IgD-negative memory B cell (primary cell): ENCODE measurements around the gene DSG2. TPM values are rescaled to one million over a fixed set of nuclear protein-coding genes. Genes with fewer than 3 reads are reported as not detected.
A peak's percentile ranks its signal among the peaks of the same experiment; 100 is the strongest.

ENCODE experiments used
- H3K27ac Mint-ChIP-seq, 3 donors: one replicate each; pipeline ENCODE4 v1.8.0; 2020 to 2022; ENCODE audit warnings: mild to moderate bottlenecking in 3 of 3, mixed read lengths in 3 of 3, moderate library complexity in 1 of 3
- H3K27me3 Mint-ChIP-seq: one replicate; pipeline ENCODE4 v1.8.0; 2021; ENCODE audit warnings: mixed read lengths
- H3K36me3 Mint-ChIP-seq: one replicate; pipeline ENCODE4 v1.8.0; 2020; ENCODE audit warnings: mild to moderate bottlenecking, mixed read lengths
- H3K4me1 Mint-ChIP-seq, 3 donors: one replicate each; pipeline ENCODE4 v1.8.0; 2020 to 2022; ENCODE audit warnings: mixed read lengths in 3 of 3, mild to moderate bottlenecking in 1 of 3
- H3K4me3 Mint-ChIP-seq, 4 donors: one replicate each; pipeline ENCODE4 v1.8.0; 2020 to 2022; ENCODE audit warnings: mild to moderate bottlenecking in 4 of 4, mixed read lengths in 4 of 4, moderate library complexity in 3 of 4
- H3K9me3 Mint-ChIP-seq, 3 donors: one replicate each; pipeline ENCODE4 v1.8.0; 2020 to 2021; ENCODE audit warnings: mixed read lengths in 3 of 3, mild to moderate bottlenecking in 1 of 3
- polyA plus RNA-seq: library from polyadenylated mRNA; unstranded; fragments of 300-500 nt; fragmentation: Illumina TruSeq; gene quantifications from one replicate; pipeline ENCODE4 v1.2.3, GENCODE V29; 2021

DSG2 gene
- polyA plus RNA-seq, 1 donor from 2014 or later = not detected

- Mint-ChIP-seq H3K4me3 (no peak overlapping the region), H3K36me3 (no peaks in the 10 kb centered on the region), H3K27me3 (peaks cover 3% of the 10 kb centered on the region), H3K4me1 (no peaks in the 10 kb centered on the region), H3K9me3 (peaks cover 0 to 3% (median 0%) of the 10 kb centered on the region in 3 donors), H3K27ac (no peak overlapping the region)
These were observed 12.3 kb downstream of the DSG2 start for GRCh38 chr18:31510319-31510718.

DNA sequence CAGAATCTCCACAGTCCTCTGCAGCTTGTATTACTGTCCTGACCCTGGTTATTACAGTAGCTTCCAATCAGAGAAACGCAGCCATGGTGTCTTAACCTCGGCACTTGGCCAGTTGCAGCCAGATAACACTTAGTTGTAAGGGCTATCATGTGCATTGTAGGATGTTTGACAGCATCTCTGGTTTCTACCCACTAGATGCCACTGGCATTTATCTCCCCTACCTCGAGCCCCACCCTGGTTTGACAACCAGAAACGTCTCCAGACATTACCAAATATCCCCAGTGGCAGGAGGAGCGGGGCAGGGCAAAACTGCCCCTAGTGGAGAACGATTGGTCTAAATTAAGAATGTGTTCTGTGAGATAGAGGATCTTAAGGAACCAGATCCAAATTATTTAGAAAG lies 13.1 kb downstream of the DSG2 start:
- H3K4me3 Mint-ChIP-seq = no peak overlapping the region

GRCh38 chr18:31512203-31512764 lies 14.3 kb downstream of the DSG2 start:
- H3K4me3 Mint-ChIP-seq = no peak overlapping the region
- H3K4me1 Mint-ChIP-seq = no peaks in the 10 kb centered on the region
- H3K9me3 Mint-ChIP-seq = peaks cover 0 to 3% (median 0%) of the 10 kb centered on the region in 3 donors
- H3K36me3 Mint-ChIP-seq = no peaks in the 10 kb centered on the region
- H3K27ac Mint-ChIP-seq = no peak overlapping the region
- H3K27me3 Mint-ChIP-seq = peaks cover 3% of the 10 kb centered on the region

More for the DNA sequence above, 13.1 kb downstream of the DSG2 start:
- H3K4me1 Mint-ChIP-seq = no peaks in the 10 kb centered on the region
- no peaks in the 10 kb centered on the region for H3K36me3 Mint-ChIP-seq
- H3K9me3 Mint-ChIP-seq = peaks cover 0 to 3% (median 0%) of the 10 kb centered on the region in 3 donors
- no peak overlapping the region for H3K27ac Mint-ChIP-seq
- H3K27me3 Mint-ChIP-seq = peaks cover 3% of the 10 kb centered on the region

GRCh38 chr18:31513189-31513935 lies 15.4 kb downstream of the DSG2 start:
- Mint-ChIP-seq H3K27ac (no peak overlapping the region), H3K36me3 (no peaks in the 10 kb centered on the region), H3K9me3 (no peaks in the 10 kb centered on the region), H3K27me3 (peaks cover 2% of the 10 kb centered on the region), H3K4me3 (no peak overlapping the region), H3K4me1 (no peaks in the 10 kb centered on the region)

- Mint-ChIP-seq H3K27ac (no peak overlapping the region), H3K4me3 (no peak overlapping the region), H3K36me3 (no peaks in the 10 kb centered on the region), H3K27me3 (no peaks in the 10 kb centered on the region), H3K4me1 (no peaks in the 10 kb centered on the region), H3K9me3 (no peaks in the 10 kb centered on the region)
These were observed 18.5 kb downstream of the DSG2 start for GRCh38 chr18:31516437-31516836.

DNA sequence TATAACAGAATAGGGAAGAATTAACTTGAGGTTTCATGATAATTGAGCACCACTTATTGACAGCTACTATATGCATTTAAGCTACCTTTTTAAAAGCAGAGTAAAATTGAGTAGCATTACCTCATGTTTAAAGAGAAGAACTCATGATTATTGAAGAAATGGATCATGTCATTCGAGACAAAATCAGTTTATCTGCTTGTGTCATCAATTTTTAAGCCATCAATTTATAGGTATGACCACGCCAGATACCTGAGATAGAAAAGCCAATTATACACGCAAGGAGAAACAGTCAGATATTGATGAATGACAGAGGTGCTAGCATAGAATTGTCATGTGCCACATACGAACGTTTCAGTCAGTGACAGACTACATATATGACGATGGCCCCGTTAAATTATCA lies 28.4 kb downstream of the DSG2 start:
- H3K27ac Mint-ChIP-seq = no peak overlapping the region
- no peak overlapping the region for H3K4me3 Mint-ChIP-seq
- no peaks in the 10 kb centered on the region for H3K9me3 Mint-ChIP-seq
- H3K27me3 Mint-ChIP-seq = peaks cover 1% of the 10 kb centered on the region
- no peaks in the 10 kb centered on the region for H3K36me3 Mint-ChIP-seq
- H3K4me1 Mint-ChIP-seq = no peaks in the 10 kb centered on the region

GRCh38 chr18:31533236-31533635 lies 35.3 kb downstream of the DSG2 start:
- Mint-ChIP-seq H3K36me3 (no peaks in the 10 kb centered on the region), H3K9me3 (no peaks in the 10 kb centered on the region), H3K4me1 (no peaks in the 10 kb centered on the region), H3K27ac (no peak overlapping the region), H3K27me3 (no peaks in the 10 kb centered on the region), H3K4me3 (no peak overlapping the region)

- H3K4me3 Mint-ChIP-seq = no peak overlapping the region
These were observed 40.9 kb downstream of the DSG2 start for GRCh38 chr18:31538837-31539236.

GRCh38 chr18:31546476-31546875 lies 48.5 kb downstream of the DSG2 start:
- peak overlapping the region in 1 of 3 donors; percentile 40 for H3K27ac Mint-ChIP-seq

More at GRCh38 chr18:31538837-31539236, 40.9 kb downstream of the DSG2 start:
- H3K27me3 Mint-ChIP-seq = no peaks in the 10 kb centered on the region
- peaks cover 0 to 3% (median 0%) of the 10 kb centered on the region in 3 donors for H3K9me3 Mint-ChIP-seq
- no peaks in the 10 kb centered on the region for H3K36me3 Mint-ChIP-seq
- no peaks in the 10 kb centered on the region for H3K4me1 Mint-ChIP-seq
- no peak overlapping the region for H3K27ac Mint-ChIP-seq

DNA sequence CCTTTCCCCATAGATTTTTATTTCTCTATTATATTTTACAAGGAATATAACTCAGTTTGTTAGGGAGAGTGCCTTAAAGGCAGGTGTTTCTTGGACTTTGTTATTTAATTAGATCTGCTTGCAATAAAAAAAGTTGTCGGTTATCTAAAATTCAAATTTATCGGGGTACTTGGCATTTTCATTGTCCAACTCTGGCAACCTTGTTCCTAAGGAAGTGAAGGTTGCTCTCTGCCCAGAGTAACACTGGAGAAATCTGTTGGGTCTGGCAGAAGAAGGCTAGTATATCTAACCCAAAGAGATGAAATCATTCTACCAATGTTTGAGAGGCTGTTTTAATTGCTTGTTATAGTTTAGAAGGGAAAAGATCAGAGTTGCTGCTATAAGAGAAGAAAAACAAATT lies 50.9 kb downstream of the DSG2 start:
- Mint-ChIP-seq H3K4me3 (no peak overlapping the region), H3K4me1 (no peaks in the 10 kb centered on the region), H3K27ac (no peak overlapping the region), H3K27me3 (no peaks in the 10 kb centered on the region), H3K9me3 (no peaks in the 10 kb centered on the region), H3K36me3 (no peaks in the 10 kb centered on the region)

More at GRCh38 chr18:31546476-31546875, 48.5 kb downstream of the DSG2 start:
- Mint-ChIP-seq H3K27me3 (no peaks in the 10 kb centered on the region), H3K9me3 (no peaks in the 10 kb centered on the region), H3K4me1 (no peaks in the 10 kb centered on the region), H3K4me3 (no peak overlapping the region), H3K36me3 (no peaks in the 10 kb centered on the region)

GRCh38 chr18:31549416-31549815 lies 51.4 kb downstream of the DSG2 start:
- H3K27me3 Mint-ChIP-seq = peaks cover 3% of the 10 kb centered on the region
- no peaks in the 10 kb centered on the region for H3K4me1 Mint-ChIP-seq
- no peak overlapping the region for H3K27ac Mint-ChIP-seq
- no peaks in the 10 kb centered on the region for H3K9me3 Mint-ChIP-seq
- no peaks in the 10 kb centered on the region for H3K36me3 Mint-ChIP-seq
- no peak overlapping the region for H3K4me3 Mint-ChIP-seq

GRCh38 chr18:31551883-31552282 lies 53.9 kb downstream of the DSG2 start:
- H3K27ac Mint-ChIP-seq = no peak overlapping the region

GRCh38 chr18:31553800-31554199 lies 55.8 kb downstream of the DSG2 start:
- H3K27ac Mint-ChIP-seq = no peak overlapping the region
- H3K4me3 Mint-ChIP-seq = no peak overlapping the region
- no peaks in the 10 kb centered on the region for H3K9me3 Mint-ChIP-seq
- H3K36me3 Mint-ChIP-seq = no peaks in the 10 kb centered on the region
- H3K4me1 Mint-ChIP-seq = peaks cover 0 to 3% (median 0%) of the 10 kb centered on the region in 3 donors
- H3K27me3 Mint-ChIP-seq = peaks cover 14% of the 10 kb centered on the region

More at GRCh38 chr18:31551883-31552282, 53.9 kb downstream of the DSG2 start:
- Mint-ChIP-seq H3K9me3 (no peaks in the 10 kb centered on the region), H3K4me1 (peaks cover 0 to 3% (median 0%) of the 10 kb centered on the region in 3 donors), H3K4me3 (no peak overlapping the region), H3K27me3 (peaks cover 8% of the 10 kb centered on the region), H3K36me3 (no peaks in the 10 kb centered on the region)

- Mint-ChIP-seq H3K27ac (no peak overlapping the region), H3K36me3 (no peaks in the 10 kb centered on the region), H3K4me1 (peaks cover 0 to 3% (median 0%) of the 10 kb centered on the region in 3 donors), H3K27me3 (peaks cover 14% of the 10 kb centered on the region), H3K9me3 (no peaks in the 10 kb centered on the region), H3K4me3 (no peak overlapping the region)
These were observed 56.8 kb downstream of the DSG2 start for GRCh38 chr18:31554776-31555175.

- Mint-ChIP-seq H3K9me3 (no peaks in the 10 kb centered on the region), H3K27me3 (peaks cover 14% of the 10 kb centered on the region), H3K27ac (no peak overlapping the region), H3K4me3 (no peak overlapping the region), H3K36me3 (no peaks in the 10 kb centered on the region), H3K4me1 (peaks cover 0 to 3% (median 0%) of the 10 kb centered on the region in 3 donors)
These were observed 58.2 kb downstream of the DSG2 start for GRCh38 chr18:31555971-31556747.
